SKM-1 treated with dmso at 0.1 percent for 144 hours (cell line): ENCODE measurements around the gene DDX41.
"Not testable (repeated sequence)": the region's sequence is repeated elsewhere in the genome, so short reads cannot be mapped to it uniquely, and the experiment has no call there.

Experiments used
- DNase-seq: peaks from one replicate; lab custom pipeline; 2025; ENCODE audit not compliant: unreplicated experiment; lab: John Stamatoyannopoulos, UW

The DDX41 gene

GRCh38 chr5:177537389-177538361 is 20.9 kb upstream of the DDX41 start:
- no peak for DNase-seq

GRCh38 chr5:177536386-177536785 is 19.6 kb upstream of the DDX41 start:
- DNase-seq = no peak

DNA sequence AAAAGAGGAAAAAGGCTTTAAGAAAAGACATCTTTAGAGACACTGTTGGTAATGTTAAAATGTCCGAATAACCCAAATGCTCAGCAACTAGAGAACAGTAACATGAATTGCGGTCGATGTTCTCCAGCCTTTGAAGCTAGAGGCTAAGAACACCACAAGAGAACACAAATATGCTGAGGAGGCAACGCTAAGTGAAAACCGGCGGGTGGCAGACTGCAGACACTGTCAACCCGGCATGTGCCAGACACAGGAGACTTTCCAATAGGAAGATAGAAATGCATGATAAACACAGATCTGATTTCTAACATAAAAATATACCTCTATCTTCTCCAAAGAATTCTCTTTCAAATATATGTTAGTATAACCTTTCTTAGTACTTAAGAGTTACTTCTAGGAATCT is 18.4 kb upstream of the DDX41 start:
- DNase-seq = no peak

GRCh38 chr5:177534433-177534832 is 17.7 kb upstream of the DDX41 start:
- DNase-seq = not testable (repeated sequence)

DNA sequence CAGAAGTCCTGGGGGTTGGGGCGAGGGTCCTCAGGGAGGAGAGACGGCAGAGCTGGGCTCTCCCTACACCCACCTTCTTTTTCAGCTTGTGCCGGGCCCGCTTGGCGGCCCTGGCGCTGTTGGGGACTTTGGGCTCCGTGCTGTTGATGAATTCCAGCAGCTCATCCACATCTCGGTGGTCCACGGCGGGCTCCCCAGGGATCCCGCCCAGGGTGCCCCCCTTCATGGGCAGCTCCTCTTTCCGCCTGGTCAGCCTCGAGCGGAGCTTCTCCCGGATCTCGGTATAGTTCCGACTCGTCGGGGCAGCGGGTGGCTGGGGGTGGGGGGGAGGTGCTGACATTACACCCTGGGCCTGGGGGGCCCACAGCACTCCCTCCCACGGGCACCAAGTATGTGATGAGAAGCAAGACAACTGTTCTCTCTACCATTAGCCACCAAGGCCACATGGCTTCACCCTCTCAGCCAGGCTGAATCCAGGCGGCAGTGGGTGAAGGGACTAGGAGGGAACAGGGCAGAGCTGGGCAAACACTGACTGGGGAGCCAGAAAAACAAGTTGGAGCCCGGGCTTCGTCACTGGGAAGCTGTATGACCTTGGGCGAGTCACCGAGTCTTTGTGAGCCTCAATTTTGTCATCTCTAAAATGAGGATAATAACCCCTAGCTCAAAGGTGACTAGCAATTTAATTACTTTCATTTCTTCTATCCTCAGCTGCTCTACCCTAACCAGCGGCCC is 14.6 kb upstream of the DDX41 start:
- no peak for DNase-seq

DNA sequence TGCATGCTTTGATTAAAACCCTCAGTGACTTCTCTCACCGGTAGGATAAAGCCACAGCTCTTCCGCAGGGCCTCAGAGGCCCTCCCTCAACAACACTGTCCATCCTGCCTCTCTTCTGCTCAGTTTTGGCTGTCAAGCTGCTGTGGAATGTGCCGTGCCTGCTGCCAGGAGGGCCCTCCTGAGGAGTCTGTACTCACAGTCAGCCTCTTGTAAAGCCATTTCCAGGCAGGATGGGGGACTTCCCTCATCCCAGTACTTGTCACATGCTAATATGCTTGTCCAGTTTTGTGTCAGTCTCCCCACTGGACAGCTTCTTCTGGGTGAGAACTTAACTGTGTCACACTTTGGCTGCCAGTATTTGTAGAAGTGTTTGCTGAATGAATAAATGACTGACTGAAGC is 13.9 kb upstream of the DDX41 start:
- no peak for DNase-seq

GRCh38 chr5:177529247-177530203 is 12.8 kb upstream of the DDX41 start:
- DNase-seq = no peak

GRCh38 chr5:177528631-177529030 is 11.9 kb upstream of the DDX41 start:
- DNase-seq = no peak

DNA sequence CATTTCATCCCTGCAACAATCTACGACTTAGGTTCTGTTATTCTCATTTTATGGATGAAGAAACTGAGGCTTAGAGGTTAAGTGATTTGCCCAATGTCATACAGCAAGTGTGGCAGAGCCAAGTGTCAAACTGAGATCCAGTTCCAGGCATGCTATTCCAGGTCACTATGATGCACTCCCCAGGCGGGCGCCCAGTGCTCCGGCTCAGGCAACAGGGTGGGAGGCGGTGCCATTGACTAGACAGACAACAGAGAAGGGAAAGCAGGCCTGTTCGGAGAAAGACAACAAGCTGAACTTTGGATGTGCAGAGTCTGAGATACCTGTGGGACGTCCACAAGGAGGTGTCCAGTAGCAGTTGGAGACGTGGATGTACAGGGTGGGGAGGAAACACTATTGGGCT is 10.8 kb upstream of the DDX41 start:
- DNase-seq = no peak

GRCh38 chr5:177526791-177527190 is 10.0 kb upstream of the DDX41 start:
- no peak for DNase-seq

GRCh38 chr5:177526191-177526590 is 9.4 kb upstream of the DDX41 start:
- DNase-seq = no peak

- DNase-seq = no peak
These were observed 8.3 kb upstream of the DDX41 start for GRCh38 chr5:177524941-177525655.

DNA sequence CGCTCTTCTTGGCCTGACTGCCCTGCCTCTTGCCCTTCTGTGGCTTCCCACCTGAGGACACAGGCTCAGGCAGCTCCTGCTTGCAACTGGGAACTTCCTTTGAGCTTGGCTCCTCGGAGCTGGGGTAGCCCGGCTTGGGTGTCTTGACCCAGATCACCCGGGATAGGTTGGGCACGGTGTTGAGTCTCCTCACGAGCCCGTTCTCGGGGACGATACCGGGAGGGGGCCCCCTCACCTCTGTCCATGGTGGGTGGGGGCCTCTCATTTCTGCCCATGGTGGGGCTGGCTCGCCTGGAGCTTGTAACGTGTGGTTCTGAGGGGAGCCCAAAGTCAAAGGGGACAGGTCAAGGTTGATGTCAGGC is 7.8 kb upstream of the DDX41 start:
- DNase-seq = no peak

- DNase-seq = no peak
These were observed 7.2 kb upstream of the DDX41 start for GRCh38 chr5:177523711-177524538.

DNA sequence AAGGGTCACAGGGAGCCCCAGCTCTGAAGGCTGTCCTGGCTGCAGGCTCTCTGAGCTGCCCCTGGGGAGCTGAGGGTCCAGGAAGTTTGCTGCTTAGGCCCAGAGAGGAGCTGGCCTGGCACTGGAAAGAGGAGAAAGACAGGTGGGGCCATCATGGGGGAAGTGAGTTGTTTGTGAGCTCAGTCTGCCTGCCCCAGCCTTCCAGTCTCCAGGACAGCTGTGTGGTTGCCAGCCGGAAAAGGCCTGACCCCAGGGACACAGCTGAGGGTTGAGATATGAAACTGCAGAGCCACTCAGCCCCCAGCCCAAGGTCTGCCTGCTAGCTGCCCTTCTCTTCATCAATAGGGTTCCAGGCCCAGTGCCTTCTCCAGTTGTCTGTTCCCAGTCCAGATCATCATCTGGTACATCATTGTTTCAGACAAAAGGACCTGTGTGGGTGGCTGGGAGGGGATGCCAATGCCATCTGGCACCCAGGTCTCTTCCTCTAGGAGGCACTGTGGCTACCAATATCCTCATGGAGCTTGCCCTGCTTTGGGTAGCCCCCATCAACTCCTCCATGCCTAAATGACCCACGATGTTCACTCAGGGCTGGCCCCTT is 4.3 kb upstream of the DDX41 start:
- DNase-seq = no peak

- DNase-seq = no peak
These were observed 3.5 kb upstream of the DDX41 start for GRCh38 chr5:177520271-177520670.

GRCh38 chr5:177519463-177520235 is 2.9 kb upstream of the DDX41 start:
- DNase-seq = no peak

DNA sequence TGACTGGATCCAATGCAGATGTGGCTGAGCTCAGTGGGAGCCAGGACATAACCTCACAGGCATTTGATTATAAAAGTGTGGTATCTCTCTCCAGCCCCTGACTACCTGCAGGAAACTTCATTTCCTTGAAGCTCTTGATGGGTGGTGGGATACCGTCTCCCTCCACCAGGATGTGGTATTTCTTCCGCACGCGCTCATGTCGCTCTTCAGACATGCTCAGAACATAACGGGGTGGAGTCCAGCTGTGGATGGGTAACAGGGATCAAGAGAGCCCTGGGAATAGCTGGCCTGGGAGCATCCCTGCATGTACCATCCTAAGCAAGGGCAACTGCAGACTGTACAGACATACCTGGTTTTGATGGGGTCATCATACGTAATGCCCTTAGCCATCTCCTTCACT is 1.2 kb downstream of the DDX41 start:
- no peak for DNase-seq
